Astrocyte of the spinal cord (primary cell): ENCODE results near the gene COPE.

Experiments used
- DNase-seq: peaks from one replicate; pipeline ENCODE4 v3.0.0; 2011; ENCODE audit warnings: low read depth, low spot score
- H3K4me3 ChIP-seq: 2 replicates; pipeline ENCODE4 v1.5.1; 2011; ENCODE audit warnings: low read depth, mild to moderate bottlenecking, low read length, moderate library complexity
- CTCF ChIP-seq: IDR thresholded peaks from 2 replicates; pipeline ENCODE4 v1.5.1; 2012; ENCODE audit warnings: low read depth, mild to moderate bottlenecking, low read length, inconsistent platforms
- in situ Hi-C: cut with HindIII; loops from 2 replicates; pipeline ENCODE4 v1.10.0; 2017; ENCODE audit warnings: low sequenced_read_pairs

COPE gene

DNA sequence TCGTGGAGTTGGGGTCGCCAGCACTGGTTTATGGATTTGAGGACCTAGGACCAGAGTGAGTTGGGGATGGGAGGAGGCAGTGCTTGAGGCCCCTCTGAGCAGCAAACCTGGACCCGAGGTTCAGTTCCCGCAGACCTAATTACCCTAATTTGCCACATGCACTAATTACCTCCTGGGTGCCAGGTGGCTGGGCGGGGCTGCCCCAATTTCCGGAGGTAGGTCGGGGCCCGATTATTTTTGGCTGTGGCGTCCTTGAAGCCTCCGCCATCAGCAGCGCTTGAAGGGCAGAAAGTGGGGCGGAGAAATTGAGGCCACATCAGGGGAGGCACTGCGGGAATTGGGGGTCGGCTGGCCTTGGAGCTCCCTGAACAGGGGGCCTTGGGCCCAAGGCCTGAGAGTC, 27.7 kb upstream of the COPE start:
- in situ Hi-C loops = no loop called here
- no peak for TF ChIP-seq CTCF

GRCh38 chr19:18946335-18946734, 27.1 kb upstream of the COPE start:
- H3K4me3 ChIP-seq = no peak overlapping the region
- DNase-seq = no peak
- in situ Hi-C loops = no loop called here
- TF ChIP-seq CTCF = no peak

More for the DNA sequence above, 27.7 kb upstream of the COPE start:
- no peak overlapping the region for H3K4me3 ChIP-seq
- no peak for DNase-seq

GRCh38 chr19:18945297-18945696, 26.1 kb upstream of the COPE start:
- no peak overlapping the region for H3K4me3 ChIP-seq
- no peak for TF ChIP-seq CTCF
- DNase-seq = no peak
- in situ Hi-C loops = no loop called here

DNA sequence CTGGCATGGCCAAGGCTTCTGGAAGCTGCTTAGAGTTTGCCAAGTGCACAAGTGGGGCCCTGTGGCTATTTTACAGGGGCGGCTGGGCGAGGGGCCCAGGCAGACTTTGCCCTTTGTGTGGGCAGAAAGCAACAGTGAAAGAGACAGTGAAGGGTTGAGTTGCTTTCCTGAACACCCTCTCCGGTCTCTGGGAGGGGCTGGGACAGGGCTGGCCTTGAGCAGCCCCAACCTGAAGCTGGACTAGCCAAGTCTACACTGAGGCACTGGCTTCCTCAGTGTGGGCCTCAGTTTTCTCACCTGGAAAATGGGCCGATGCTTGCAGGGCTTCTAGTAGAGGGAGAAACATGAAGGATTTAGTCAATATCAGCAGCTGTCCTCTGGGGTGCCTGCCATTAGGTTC, 24.3 kb upstream of the COPE start:
- in situ Hi-C loops = no loop called here
- DNase-seq = no peak
- no peak overlapping the region for H3K4me3 ChIP-seq
- no peak for TF ChIP-seq CTCF

GRCh38 chr19:18942692-18943091, 23.5 kb upstream of the COPE start:
- in situ Hi-C loops = no loop called here
- no peak for TF ChIP-seq CTCF
- no peak for DNase-seq
- H3K4me3 ChIP-seq = no peak overlapping the region

GRCh38 chr19:18941628-18942354, 22.6 kb upstream of the COPE start:
- H3K4me3 ChIP-seq = peak overlapping the region; percentile 27
- TF ChIP-seq CTCF = no peak
- in situ Hi-C loops = no loop called here

More at GRCh38 chr19:18941628-18942354, 22.6 kb upstream of the COPE start:
- DNase-seq = no peak
